Neural progenitor cell (in vitro differentiated cells): ENCODE results near the gene LTF. TPM values are rescaled to one million over a fixed set of nuclear protein-coding genes. Genes with fewer than 3 reads are reported as not detected.

ENCODE experiments used
- DNase-seq: peaks from one replicate; pipeline ENCODE4 v3.0.0-alpha.2; 2016; ENCODE audit warnings: low spot score
- H2AFZ ChIP-seq: fragments of 200-600 bp; sonication (generic); replicated peaks from 2 replicates; pipeline ENCODE4 v1.6.1; 2016; ENCODE audit warnings: antibody characterized with exemption
- H3F3A ChIP-seq: fragments of 200-600 bp; sonication (generic); 2 replicates; pipeline ENCODE4 v1.6.1; 2016; ENCODE audit warnings: antibody characterized with exemption, low read depth
- H3K27ac ChIP-seq: fragments of 200-600 bp; sonication (generic); 2 replicates; pipeline ENCODE4 v1.5.1; 2016; ENCODE audit warnings: mild to moderate bottlenecking
- H3K27me3 ChIP-seq: fragments of 200-600 bp; sonication (generic); 2 replicates; pipeline ENCODE4 v1.6.1; 2016; ENCODE audit warnings: mild to moderate bottlenecking, moderate library complexity
- H3K36me3 ChIP-seq: fragments of 200-600 bp; sonication (generic); 2 replicates; pipeline ENCODE4 v1.5.1; 2016
- H3K4me1 ChIP-seq: fragments of 200-600 bp; sonication (generic); 2 replicates; pipeline ENCODE4 v1.6.1; 2016; ENCODE audit warnings: mixed run types
- H3K4me2 ChIP-seq: fragments of 200-600 bp; sonication (generic); 2 replicates; pipeline ENCODE4 v1.6.1; 2016
- H3K4me3 ChIP-seq: fragments of 200-600 bp; sonication (generic); 2 replicates; pipeline ENCODE4 v1.5.1; 2016
- H3K79me2 ChIP-seq: fragments of 200-600 bp; sonication (generic); 2 replicates; pipeline ENCODE4 v1.6.1; 2016; ENCODE audit warnings: low read depth
- H3K9ac ChIP-seq: fragments of 200-600 bp; sonication (generic); 2 replicates; pipeline ENCODE4 v1.6.1; 2016
- H3K9me3 ChIP-seq: fragments of 200-600 bp; sonication (generic); 2 replicates; pipeline ENCODE4 v1.5.1; 2016; ENCODE audit warnings: low read depth
- H4K20me1 ChIP-seq: fragments of 200-600 bp; sonication (generic); 2 replicates; pipeline ENCODE4 v1.6.1; 2016; ENCODE audit warnings: low read depth
- H3K27ac Mint-ChIP-seq: 3 replicates; pipeline ENCODE4 v1.8.0; 2021; ENCODE audit warnings: mixed read lengths
- H3K27me3 Mint-ChIP-seq: 2 replicates; pipeline ENCODE4 v1.8.0; 2022; ENCODE audit warnings: low read depth, mild to moderate bottlenecking, inconsistent platforms, moderate library complexity, mixed read lengths; ENCODE audit not compliant: insufficient read depth
- H3K36me3 Mint-ChIP-seq: 3 replicates; pipeline ENCODE4 v1.8.0; 2021; ENCODE audit warnings: mixed read lengths
- H3K4me1 Mint-ChIP-seq: 3 replicates; pipeline ENCODE4 v1.8.0; 2021; ENCODE audit warnings: mixed read lengths
- H3K4me3 Mint-ChIP-seq: 3 replicates; pipeline ENCODE4 v1.8.0; 2021; ENCODE audit warnings: mild to moderate bottlenecking, moderate library complexity, mixed read lengths
- H3K9me3 Mint-ChIP-seq: 3 replicates; pipeline ENCODE4 v1.8.0; 2020; ENCODE audit warnings: mixed read lengths
- EZH2 ChIP-seq: fragments of 200-600 bp; sonication (generic); IDR thresholded peaks from 2 replicates; pipeline ENCODE4 v1.6.1; 2017; ENCODE audit warnings: antibody characterized with exemption, mild to moderate bottlenecking, moderate library complexity
- EZH2phosphoT487 ChIP-seq: fragments of 200-600 bp; sonication (generic); IDR thresholded peaks from 2 replicates; pipeline ENCODE4 v1.6.1; 2017; ENCODE audit warnings: antibody characterized with exemption
- total RNA-seq: library from RNA; depleted of rRNA; stranded (reverse); fragments of >200 nt; gene quantifications from 2 replicates; pipeline ENCODE4 v1.2.3, GENCODE V29; 2015; ENCODE audit warnings: low replicate concordance
- TF ChIP-seq, protein P1 (sequence below): fragments of 200-600 bp; sonication (generic); IDR thresholded peaks from 2 replicates; pipeline ENCODE4 v1.5.1; 2017; ENCODE audit warnings: antibody characterized with exemption, mild to moderate bottlenecking

LTF gene
- total RNA-seq, 1 donor from 2014 or later, result not detected

DNA sequence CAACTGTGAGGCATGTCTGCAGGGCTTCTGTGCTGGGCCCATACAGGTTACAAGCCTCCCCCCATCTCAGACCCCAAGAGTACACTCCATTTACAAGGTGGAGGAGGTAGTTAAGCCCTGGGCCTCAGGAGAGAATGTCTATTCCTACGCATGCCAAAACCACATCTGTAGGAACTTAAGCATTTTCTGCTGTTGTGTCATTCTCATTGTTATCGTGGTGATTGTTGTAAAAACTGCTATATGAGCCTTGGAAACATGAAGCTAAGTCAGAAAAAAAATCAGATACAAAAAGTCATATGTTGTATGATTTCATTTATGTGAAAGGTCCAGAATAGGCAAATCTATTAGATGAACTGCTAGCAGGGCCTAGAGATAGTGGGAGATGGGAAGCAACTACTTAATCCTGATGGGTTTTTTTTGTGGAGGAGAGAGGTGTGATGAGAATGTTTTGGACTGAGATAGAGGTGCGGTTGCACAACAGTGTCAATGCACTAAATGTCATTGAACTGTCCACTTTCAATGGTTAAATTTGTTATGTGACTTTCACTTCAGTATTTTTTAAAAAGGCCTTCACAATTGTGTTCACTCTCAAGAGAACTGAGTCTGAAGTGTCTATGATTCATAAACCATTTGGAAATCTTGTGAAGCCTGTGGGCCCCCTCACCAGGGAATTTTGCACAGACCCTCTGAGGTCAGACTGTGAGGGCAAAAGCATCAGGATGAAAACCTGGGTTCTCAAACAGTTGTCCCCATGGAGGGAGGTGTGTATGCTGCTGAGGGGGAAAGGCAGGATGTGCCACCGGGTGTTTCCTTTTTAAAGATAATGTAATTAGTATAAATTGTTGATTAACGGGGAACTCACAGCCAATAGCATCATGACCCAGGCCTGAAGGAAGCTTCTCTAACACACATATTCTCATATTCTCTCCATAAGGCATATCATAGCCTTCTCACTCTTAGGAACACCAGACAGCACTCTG, 36.2 kb upstream of the LTF start:
- no peak for TF ChIP-seq EZH2phosphoT487
- no peak for TF ChIP-seq EZH2
- TF ChIP-seq, protein P1, sequence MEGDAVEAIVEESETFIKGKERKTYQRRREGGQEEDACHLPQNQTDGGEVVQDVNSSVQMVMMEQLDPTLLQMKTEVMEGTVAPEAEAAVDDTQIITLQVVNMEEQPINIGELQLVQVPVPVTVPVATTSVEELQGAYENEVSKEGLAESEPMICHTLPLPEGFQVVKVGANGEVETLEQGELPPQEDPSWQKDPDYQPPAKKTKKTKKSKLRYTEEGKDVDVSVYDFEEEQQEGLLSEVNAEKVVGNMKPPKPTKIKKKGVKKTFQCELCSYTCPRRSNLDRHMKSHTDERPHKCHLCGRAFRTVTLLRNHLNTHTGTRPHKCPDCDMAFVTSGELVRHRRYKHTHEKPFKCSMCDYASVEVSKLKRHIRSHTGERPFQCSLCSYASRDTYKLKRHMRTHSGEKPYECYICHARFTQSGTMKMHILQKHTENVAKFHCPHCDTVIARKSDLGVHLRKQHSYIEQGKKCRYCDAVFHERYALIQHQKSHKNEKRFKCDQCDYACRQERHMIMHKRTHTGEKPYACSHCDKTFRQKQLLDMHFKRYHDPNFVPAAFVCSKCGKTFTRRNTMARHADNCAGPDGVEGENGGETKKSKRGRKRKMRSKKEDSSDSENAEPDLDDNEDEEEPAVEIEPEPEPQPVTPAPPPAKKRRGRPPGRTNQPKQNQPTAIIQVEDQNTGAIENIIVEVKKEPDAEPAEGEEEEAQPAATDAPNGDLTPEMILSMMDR, result no peak
- Histone ChIP-seq H3K9me3 (no peaks in the 10 kb centered on the region), H2AFZ (no peak overlapping the region), H3K9ac (no peak overlapping the region), H3K4me3 (no peak overlapping the region), H3K4me1 (no peaks in the 10 kb centered on the region), H3F3A (no peaks in the 10 kb centered on the region), H3K79me2 (no peaks in the 10 kb centered on the region), H4K20me1 (no peaks in the 10 kb centered on the region), H3K27ac (no peak overlapping the region), H3K4me2 (no peak overlapping the region), H3K36me3 (no peaks in the 10 kb centered on the region), H3K27me3 (no peaks in the 10 kb centered on the region)
- Mint-ChIP-seq H3K27ac (no peak overlapping the region), H3K4me3 (no peak overlapping the region), H3K27me3 (peaks cover 5% of the 10 kb centered on the region), H3K36me3 (no peaks in the 10 kb centered on the region), H3K9me3 (no peaks in the 10 kb centered on the region), H3K4me1 (no peaks in the 10 kb centered on the region)
- no peak for DNase-seq

DNA sequence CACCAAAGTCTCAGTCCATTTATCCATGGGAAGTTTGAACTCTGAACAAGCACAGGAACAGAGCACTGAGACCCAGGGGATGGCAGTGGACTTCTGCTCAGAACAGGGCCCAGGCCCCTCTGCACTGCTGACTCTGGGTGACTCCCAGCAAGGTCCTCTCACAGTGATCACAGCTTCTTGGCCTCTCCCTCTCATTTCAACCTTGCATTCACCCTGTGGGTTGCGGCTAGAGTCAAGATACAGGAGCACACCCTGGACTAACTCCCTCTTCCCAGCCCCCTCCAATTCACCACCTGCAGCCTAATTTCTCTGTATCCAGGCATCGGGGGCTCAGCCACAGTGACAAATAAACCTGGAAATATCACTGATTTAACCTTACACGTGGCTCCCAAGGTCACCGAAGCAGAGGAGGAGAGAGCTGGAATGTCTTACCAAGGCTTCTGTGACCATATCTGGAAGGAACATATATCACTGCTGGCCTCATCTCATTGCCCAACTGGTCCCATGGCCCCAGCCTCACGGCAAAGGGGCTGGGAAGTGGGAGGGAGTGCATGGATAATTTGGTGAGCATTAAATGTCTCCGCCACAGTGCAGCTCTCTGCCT, 34.3 kb upstream of the LTF start:
- no peaks in the 10 kb centered on the region for H3K27me3 ChIP-seq
- Mint-ChIP-seq H3K4me3 (no peak overlapping the region), H3K9me3 (no peaks in the 10 kb centered on the region), H3K27me3 (peaks cover 5% of the 10 kb centered on the region), H3K36me3 (no peaks in the 10 kb centered on the region), H3K27ac (no peak overlapping the region), H3K4me1 (no peaks in the 10 kb centered on the region)
- H3K36me3 ChIP-seq, result no peaks in the 10 kb centered on the region
- H3K4me3 ChIP-seq, result no peak overlapping the region
- no peak overlapping the region for H3K4me2 ChIP-seq
- TF ChIP-seq, protein P1, result no peak
- no peak for TF ChIP-seq EZH2phosphoT487
- TF ChIP-seq EZH2, result no peak
- no peaks in the 10 kb centered on the region for H3K4me1 ChIP-seq
- no peak overlapping the region for H3K9ac ChIP-seq
- no peaks in the 10 kb centered on the region for H4K20me1 ChIP-seq
- no peaks in the 10 kb centered on the region for H3F3A ChIP-seq
- H3K27ac ChIP-seq, result no peak overlapping the region
- no peak overlapping the region for H2AFZ ChIP-seq
- H3K79me2 ChIP-seq, result no peaks in the 10 kb centered on the region
- H3K9me3 ChIP-seq, result no peaks in the 10 kb centered on the region
- no peak for DNase-seq

DNA sequence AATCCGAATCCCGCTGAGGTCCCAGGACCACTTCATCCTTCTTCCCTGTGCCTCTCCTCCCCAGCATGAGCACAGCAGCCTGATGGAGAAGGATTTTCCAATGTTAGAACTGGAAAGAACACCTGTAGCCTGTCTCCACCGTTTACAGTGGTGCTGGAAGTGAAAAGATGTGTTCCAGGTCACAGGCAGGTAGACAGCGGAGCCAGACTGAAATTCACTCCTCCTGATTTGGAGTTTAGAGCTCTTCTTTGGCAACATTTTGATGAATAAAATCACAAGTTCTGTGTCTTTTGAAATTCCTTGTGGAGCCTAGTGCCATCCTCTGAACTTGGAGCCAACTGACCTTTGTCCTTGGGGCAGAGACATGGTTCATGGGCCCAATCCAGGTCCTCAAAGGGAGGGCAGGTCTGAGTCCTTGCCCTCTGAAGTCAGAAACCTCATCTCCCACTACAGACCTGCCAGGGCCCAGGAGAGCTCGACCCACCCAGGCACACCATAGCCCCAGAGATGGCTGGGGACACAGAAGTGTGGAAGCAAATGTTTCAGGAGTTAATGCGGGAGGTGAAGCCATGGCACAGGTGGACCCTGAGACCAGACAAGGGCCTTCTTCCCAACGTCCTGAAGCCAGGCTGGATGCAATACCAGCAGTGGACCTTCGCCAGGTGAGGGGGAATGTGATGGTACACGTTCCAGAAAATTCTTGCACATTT, 33.0 kb upstream of the LTF start, which contains the start of gene RTP3:
Gene RTP3, plus strand, starts transcription at position 421 of the 710 bp plus-strand sequence. Its CDS starts 87 bp downstream, at position 508.
- Histone ChIP-seq H3K9me3 (no peaks in the 10 kb centered on the region), H2AFZ (no peak within 1 kb of the TSS), H3K27ac (no peak within 1 kb of the TSS), H3K4me3 (no peak within 1 kb of the TSS), H3F3A (no peaks in the 10 kb centered on the region), H3K9ac (no peak within 1 kb of the TSS), H3K4me2 (no peak within 1 kb of the TSS), H3K79me2 (no peaks in the 10 kb centered on the region), H3K27me3 (no peaks in the 10 kb centered on the region), H3K4me1 (no peaks in the 10 kb centered on the region), H3K36me3 (no peaks in the 10 kb centered on the region), H4K20me1 (no peaks in the 10 kb centered on the region)
- DNase-seq, result no peak
- Mint-ChIP-seq H3K36me3 (no peaks in the 10 kb centered on the region), H3K4me1 (no peaks in the 10 kb centered on the region), H3K27ac (no peak within 1 kb of the TSS), H3K4me3 (no peak within 1 kb of the TSS), H3K27me3 (peaks cover 7% of the 10 kb centered on the region), H3K9me3 (peaks cover 4% of the 10 kb centered on the region)
- TF ChIP-seq, protein P1, result no peak
